ENCODE measurements around the gene ZNF516. TPM values are rescaled to one million over a fixed set of nuclear protein-coding genes. Genes with fewer than 3 reads are reported as not detected.

Gene ZNF516
- total and polyA plus RNA-seq, 2 of the 13 experiments (the other 11 are each of a cell fraction or from before 2014, with no cell fraction given), result 16.6 to 18.7 TPM

GRCh38 chr18:76319366-76319765 lies 175.7 kb downstream of the ZNF516 start:
- 28% methylated on average over 5 of the region's 5 CpGs for WGBS (ENCODE audit: low lambda C conversion rate)

GRCh38 chr18:76318607-76319006 lies 176.4 kb downstream of the ZNF516 start:
- in situ Hi-C loops (cut with HindIII; ENCODE audit: extremely low pct_ligation_motif_present, low pct_unique_long_range_greater_than_20kb), result no loop called here
- no peak for DNase-seq (ENCODE audit: low spot score)
- TF ChIP-seq ZNF562 (CRISPR knock-in tag; IDR thresholded peaks at IDR 0.05; ENCODE audit: borderline replicate concordance) (no peak), ATAD3A (CRISPR knock-in tag; IDR thresholded peaks at IDR 0.05) (no peak), PITX1 (CRISPR knock-in tag; IDR thresholded peaks at IDR 0.05) (no peak), SMARCC2 (IDR thresholded peaks at IDR 0.05) (no peak), SKI (IDR thresholded peaks at IDR 0.05; ENCODE audit: partially characterized antibody) (no peak), SIN3A (IDR thresholded peaks at IDR 0.05; ENCODE audit: borderline replicate concordance, low read depth, low read length) (no peak), ZNF382 (CRISPR knock-in tag; IDR thresholded peaks at IDR 0.05; ENCODE audit: borderline replicate concordance) (no peak), ZNF788 (CRISPR knock-in tag; IDR thresholded peaks at IDR 0.05; ENCODE audit: borderline replicate concordance) (no peak), TRAFD1 (CRISPR knock-in tag; IDR thresholded peaks at IDR 0.05; ENCODE audit: borderline replicate concordance) (no peak), ZNF432 (CRISPR knock-in tag; IDR thresholded peaks at IDR 0.05; ENCODE audit: borderline replicate concordance) (no peak), FOXK1 (CRISPR knock-in tag; IDR thresholded peaks at IDR 0.05; ENCODE audit: borderline replicate concordance, low read depth) (no peak), ATF5 (CRISPR knock-in tag; IDR thresholded peaks at IDR 0.05; ENCODE audit: low read depth) (no peak), MAZ (IDR thresholded peaks at IDR 0.05; ENCODE audit: borderline replicate concordance, low read depth, low read length) (no peak), MAZ (CRISPR knock-in tag; IDR thresholded peaks at IDR 0.05; ENCODE audit: low read depth) (no peak)

More at GRCh38 chr18:76319366-76319765, 175.7 kb downstream of the ZNF516 start:
- in situ Hi-C loops (cut with HindIII; ENCODE audit: extremely low pct_ligation_motif_present, low pct_unique_long_range_greater_than_20kb) (no loop called here), intact Hi-C loops (cut with micrococcal nuclease; ENCODE audit: unreplicated experiment) (no loop called here)
- BruUV-seq (replicated peaks), result no TSS peak
- peaks cover 0 to 5% of the 10 kb centered on the region in 2 experiments; a peak in 1 of 5 replicates for H3K27me3 ChIP-seq (ENCODE audit: control insufficient read depth in 1 of 2, insufficient read depth in 2 of 2, low read length in 2 of 2)
- DNase-seq (ENCODE audit: low spot score) (no peak), ATAC-seq (no peak), FAIRE-seq (no peak)
- no peak overlapping the region for H3K27ac ChIP-seq (ENCODE audit: extremely low read length, insufficient read depth, low read length)
- no peaks in the 10 kb centered on the region for H3K9me3 ChIP-seq (ENCODE audit: low read length)
- H2AFZ ChIP-seq (ENCODE audit: low read length), result no peak overlapping the region
- no peak overlapping the region for H3K4me3 ChIP-seq (replicated peaks in 1 of 3; ENCODE audit: insufficient read depth in 1 of 3, low read depth in 2 of 3, low read length in 3 of 3)
- no peak for TF ChIP-seq KDM3A (CRISPR knock-in tag; IDR thresholded peaks at IDR 0.05; ENCODE audit: low read depth)
- no peak for TF ChIP-seq ZNF543 (CRISPR knock-in tag; IDR thresholded peaks at IDR 0.05)
- no peak for TF ChIP-seq ZNF672 (CRISPR knock-in tag; IDR thresholded peaks at IDR 0.05)
- no peak for TF ChIP-seq CAMTA2 (CRISPR knock-in tag; IDR thresholded peaks at IDR 0.05; ENCODE audit: borderline replicate concordance)
- TF ChIP-seq GZF1 (CRISPR knock-in tag; IDR thresholded peaks at IDR 0.05), result no peak
- no peak for TF ChIP-seq PHF20 (CRISPR knock-in tag; IDR thresholded peaks at IDR 0.05)
- TF ChIP-seq RBAK (CRISPR knock-in tag; IDR thresholded peaks at IDR 0.05), result no peak
- TF ChIP-seq RFX3 (CRISPR knock-in tag; IDR thresholded peaks at IDR 0.05), result no peak
- no peak for TF ChIP-seq ZNF619 (CRISPR knock-in tag; IDR thresholded peaks at IDR 0.05)
- TF ChIP-seq ZNF589 (CRISPR knock-in tag; conservative IDR thresholded peaks at IDR 0.05), result no peak
- TF ChIP-seq ZNF558 (CRISPR knock-in tag; IDR thresholded peaks at IDR 0.05; ENCODE audit: borderline replicate concordance), result no peak
- TF ChIP-seq ARNT2 (CRISPR knock-in tag; IDR thresholded peaks at IDR 0.05; ENCODE audit: low read depth), result no peak
- no peak for TF ChIP-seq ONECUT2 (CRISPR knock-in tag; IDR thresholded peaks at IDR 0.05)
- TF ChIP-seq ELF4 (CRISPR knock-in tag; IDR thresholded peaks at IDR 0.05; ENCODE audit: borderline replicate concordance), result no peak
- CTCF ChIA-PET (ENCODE audit: low intra/inter-chr PET ratio, low total read pairs), result no interaction called here
- no peaks in the 10 kb centered on the region for H3K36me3 ChIP-seq (replicated peaks in 1 of 2; ENCODE audit: control insufficient read depth in 1 of 2, insufficient read depth in 2 of 2, low read length in 2 of 2)
- H3K4me1 ChIP-seq (ENCODE audit: insufficient read depth, low read length), result peaks cover 5% of the 10 kb centered on the region; the same call in 1 of the 2 replicates
- no peak overlapping the region for H3K9ac ChIP-seq (ENCODE audit: insufficient read depth, low read depth, low read length)
- POLR2A ChIA-PET, result no interaction called here
- H3K79me2 ChIP-seq (ENCODE audit: insufficient read depth, low read length), result no peaks in the 10 kb centered on the region
- H3K4me2 ChIP-seq (ENCODE audit: low read depth, low read length), result no peak overlapping the region
- no peaks in the 10 kb centered on the region for H4K20me1 ChIP-seq (ENCODE audit: insufficient read depth, low read length)

More at GRCh38 chr18:76318607-76319006, 176.4 kb downstream of the ZNF516 start:
- no peaks in the 10 kb centered on the region for H3K36me3 ChIP-seq (replicated peaks in 1 of 2; ENCODE audit: control insufficient read depth in 1 of 2, insufficient read depth in 2 of 2, low read length in 2 of 2)
- no peak overlapping the region for H3K4me3 ChIP-seq (replicated peaks in 1 of 3; ENCODE audit: insufficient read depth in 1 of 3, low read depth in 2 of 3, low read length in 3 of 3)
- H3K4me2 ChIP-seq (ENCODE audit: low read depth, low read length), result no peak overlapping the region
- H3K27ac ChIP-seq (ENCODE audit: extremely low read length, insufficient read depth, low read length), result no peak overlapping the region
- FAIRE-seq (no peak), ATAC-seq (no peak)
- H3K4me1 ChIP-seq (ENCODE audit: insufficient read depth, low read length), result peaks cover 6% of the 10 kb centered on the region; the same call in 1 of the 2 replicates
- H3K9ac ChIP-seq (ENCODE audit: insufficient read depth, low read depth, low read length), result no peak overlapping the region
- 2% methylated on average over 5 of the region's 5 CpGs for WGBS (ENCODE audit: low lambda C conversion rate)
- intact Hi-C loops (cut with micrococcal nuclease; ENCODE audit: unreplicated experiment), result no loop called here
- peaks cover 0 to 5% of the 10 kb centered on the region in 2 experiments; a peak in 1 of 5 replicates for H3K27me3 ChIP-seq (ENCODE audit: control insufficient read depth in 1 of 2, insufficient read depth in 2 of 2, low read length in 2 of 2)
- no peak overlapping the region for H2AFZ ChIP-seq (ENCODE audit: low read length)
- no peaks in the 10 kb centered on the region for H4K20me1 ChIP-seq (ENCODE audit: insufficient read depth, low read length)
- ChIA-PET CTCF (ENCODE audit: low intra/inter-chr PET ratio, low total read pairs) (no interaction called here), POLR2A (no interaction called here)
- H3K9me3 ChIP-seq (ENCODE audit: low read length), result no peaks in the 10 kb centered on the region
- BruUV-seq (replicated peaks), result no TSS peak
- no peaks in the 10 kb centered on the region for H3K79me2 ChIP-seq (ENCODE audit: insufficient read depth, low read length)
